Glutamatergic neuron (in vitro differentiated cells): ENCODE results near the gene CALM3. TPM values are rescaled to one million over a fixed set of nuclear protein-coding genes. Genes with fewer than 3 reads are reported as not detected.
"Not testable (repeated sequence)": the region's sequence is repeated elsewhere in the genome, so short reads cannot be mapped to it uniquely, and the experiment has no call there.

Experiments used
- DNase-seq: peaks from one replicate; pipeline ENCODE4 v3.0.0; 2022
- H3K27ac Mint-ChIP-seq: one replicate; pipeline ENCODE4 v1.8.0; 2020; ENCODE audit warnings: mild to moderate bottlenecking, mixed read lengths, inconsistent platforms; ENCODE audit not compliant: unreplicated experiment
- H3K27me3 Mint-ChIP-seq: one replicate; pipeline ENCODE4 v1.8.0; 2020; ENCODE audit warnings: mild to moderate bottlenecking, moderate library complexity, mixed read lengths, inconsistent platforms; ENCODE audit not compliant: unreplicated experiment
- H3K36me3 Mint-ChIP-seq: one replicate; pipeline ENCODE4 v1.8.0; 2020; ENCODE audit warnings: mild to moderate bottlenecking, mixed read lengths, inconsistent platforms; ENCODE audit not compliant: unreplicated experiment
- H3K4me1 Mint-ChIP-seq: one replicate; pipeline ENCODE4 v1.8.0; 2020; ENCODE audit warnings: mild to moderate bottlenecking, low read depth, mixed read lengths, inconsistent platforms; ENCODE audit not compliant: unreplicated experiment
- H3K4me3 Mint-ChIP-seq: one replicate; pipeline ENCODE4 v1.8.0; 2020; ENCODE audit warnings: mild to moderate bottlenecking, mixed read lengths, inconsistent platforms; ENCODE audit not compliant: unreplicated experiment
- H3K9me3 Mint-ChIP-seq: one replicate; pipeline ENCODE4 v1.8.0; 2020; ENCODE audit warnings: mild to moderate bottlenecking, moderate library complexity, mixed read lengths, inconsistent platforms; ENCODE audit not compliant: unreplicated experiment
- long read RNA-seq: library from polyadenylated mRNA; unstranded; transcript quantifications from one replicate; pipeline ENCODE4 v2.0.0, GENCODE V29; 2020; ENCODE audit not compliant: unreplicated experiment
- total RNA-seq: library from RNA; stranded (reverse); fragmentation: NEBNext Ultra II Directional; extraction: Animal tissue kit (Norgen Biotek cat#: 25700); gene quantifications from one replicate; pipeline ENCODE4 v1.2.1, GENCODE V29; 2021; ENCODE audit not compliant: unreplicated experiment
- TF ChIP-seq, protein P1 (sequence below): fragments of 200-600 bp; sonication (generic); IDR thresholded peaks from one replicate; pipeline ENCODE4 v1.5.0; 2021; ENCODE audit not compliant: partially characterized antibody, unreplicated experiment

The CALM3 gene
- 845 TPM for total RNA-seq
- long read RNA-seq, transcript CALM3-201 (6 exons, 2,289 nt): major isoform, 115 of 128 reads
- long read RNA-seq, partial matches to known transcripts: 0 of 128 reads
- long read RNA-seq, other reads (novel, unspliced or antisense): 9 of 128 reads

DNA sequence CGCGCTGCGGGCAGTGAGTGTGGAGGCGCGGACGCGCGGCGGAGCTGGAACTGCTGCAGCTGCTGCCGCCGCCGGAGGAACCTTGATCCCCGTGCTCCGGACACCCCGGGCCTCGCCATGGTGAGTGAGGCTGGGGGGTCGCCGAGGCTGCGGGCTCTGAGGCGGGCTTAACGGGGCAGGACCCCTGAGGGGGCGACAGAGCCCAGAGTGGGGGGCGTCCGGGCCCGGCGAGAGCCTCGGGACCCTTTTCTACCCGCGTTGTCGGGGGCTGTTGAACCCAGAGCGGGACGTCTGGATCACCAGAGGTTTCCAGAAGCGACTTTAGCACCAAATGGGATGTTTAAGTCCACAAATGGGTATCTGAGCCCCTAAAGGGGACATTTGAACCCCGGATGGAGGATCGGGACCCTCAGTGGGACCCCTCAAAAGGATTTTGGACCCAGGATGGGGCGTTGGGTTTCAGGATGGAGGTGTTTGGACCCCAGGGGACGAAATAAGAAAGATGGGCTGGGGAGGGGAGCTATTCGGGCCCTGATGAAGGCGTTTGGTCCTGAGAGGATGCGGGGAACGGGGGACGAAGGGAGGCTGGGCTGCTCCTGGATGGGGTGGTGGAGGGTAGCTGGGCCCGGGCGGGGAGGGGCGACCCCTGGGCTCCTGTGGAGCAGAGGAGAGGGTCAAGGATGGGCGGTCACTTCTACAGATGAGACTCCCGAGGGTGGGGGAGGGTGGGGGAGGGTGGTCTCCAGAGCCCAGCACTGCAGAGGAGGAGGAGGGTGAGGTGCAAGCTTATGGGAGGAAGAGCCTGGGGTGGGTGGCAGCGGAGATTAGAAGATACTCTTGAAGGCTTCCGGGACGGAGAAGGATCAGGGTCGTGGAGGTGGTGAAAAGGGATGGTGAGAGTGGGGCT is at the start of gene CALM3:
Gene CALM3 (plus strand): TSS at position 13 of the 907 bp plus-strand sequence. CDS start 105 bp downstream, at position 118.
- Mint-ChIP-seq H3K9me3 (peaks cover 23% of the 10 kb centered on the region), H3K27me3 (peaks cover 16% of the 10 kb centered on the region), H3K4me3 (peak within 1 kb of the TSS; percentile 97), H3K27ac (peak within 1 kb of the TSS; percentile 100), H3K36me3 (peaks cover 18% of the 10 kb centered on the region), H3K4me1 (peaks cover 18% of the 10 kb centered on the region)
- TF ChIP-seq, protein P1, sequence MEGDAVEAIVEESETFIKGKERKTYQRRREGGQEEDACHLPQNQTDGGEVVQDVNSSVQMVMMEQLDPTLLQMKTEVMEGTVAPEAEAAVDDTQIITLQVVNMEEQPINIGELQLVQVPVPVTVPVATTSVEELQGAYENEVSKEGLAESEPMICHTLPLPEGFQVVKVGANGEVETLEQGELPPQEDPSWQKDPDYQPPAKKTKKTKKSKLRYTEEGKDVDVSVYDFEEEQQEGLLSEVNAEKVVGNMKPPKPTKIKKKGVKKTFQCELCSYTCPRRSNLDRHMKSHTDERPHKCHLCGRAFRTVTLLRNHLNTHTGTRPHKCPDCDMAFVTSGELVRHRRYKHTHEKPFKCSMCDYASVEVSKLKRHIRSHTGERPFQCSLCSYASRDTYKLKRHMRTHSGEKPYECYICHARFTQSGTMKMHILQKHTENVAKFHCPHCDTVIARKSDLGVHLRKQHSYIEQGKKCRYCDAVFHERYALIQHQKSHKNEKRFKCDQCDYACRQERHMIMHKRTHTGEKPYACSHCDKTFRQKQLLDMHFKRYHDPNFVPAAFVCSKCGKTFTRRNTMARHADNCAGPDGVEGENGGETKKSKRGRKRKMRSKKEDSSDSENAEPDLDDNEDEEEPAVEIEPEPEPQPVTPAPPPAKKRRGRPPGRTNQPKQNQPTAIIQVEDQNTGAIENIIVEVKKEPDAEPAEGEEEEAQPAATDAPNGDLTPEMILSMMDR: no peak
- DNase-seq: peak; percentile 52

- TF ChIP-seq, protein P1: no peak
- peaks cover 5% of the 10 kb centered on the region for H3K36me3 Mint-ChIP-seq
- H3K9me3 Mint-ChIP-seq: peaks cover 5% of the 10 kb centered on the region
- no peak for DNase-seq
- H3K27ac Mint-ChIP-seq: no peak overlapping the region
- no peak overlapping the region for H3K4me3 Mint-ChIP-seq
- no peaks in the 10 kb centered on the region for H3K27me3 Mint-ChIP-seq
- H3K4me1 Mint-ChIP-seq: no peaks in the 10 kb centered on the region
These were observed 48.2 kb upstream of the CALM3 start for GRCh38 chr19:46552891-46553290.

DNA sequence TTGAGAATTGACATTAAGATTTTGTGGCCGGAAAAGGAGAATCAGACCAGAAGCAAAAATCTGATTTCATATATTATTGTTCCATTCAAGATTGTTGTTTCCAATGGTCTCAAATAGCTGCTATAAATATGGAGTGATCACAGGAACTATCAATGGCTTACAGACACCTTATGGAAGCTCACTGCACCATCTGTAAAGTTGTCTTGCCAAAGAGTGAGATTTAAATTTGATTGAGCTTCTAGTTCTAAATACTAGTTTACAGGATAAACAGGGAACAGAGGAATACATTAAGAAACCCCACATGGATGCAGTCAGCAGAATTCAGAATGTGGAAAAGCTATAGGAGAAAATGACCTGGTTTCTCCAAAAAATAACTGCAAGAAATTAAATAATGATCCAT is 47.0 kb upstream of the CALM3 start:
- no peak overlapping the region for H3K27ac Mint-ChIP-seq

GRCh38 chr19:46555628-46556280 is 45.4 kb upstream of the CALM3 start:
- no peak overlapping the region for H3K4me3 Mint-ChIP-seq
- no peaks in the 10 kb centered on the region for H3K27me3 Mint-ChIP-seq
- H3K36me3 Mint-ChIP-seq: peaks cover 13% of the 10 kb centered on the region
- H3K27ac Mint-ChIP-seq: no peak overlapping the region
- TF ChIP-seq, protein P1: no peak
- DNase-seq: no peak
- no peaks in the 10 kb centered on the region for H3K4me1 Mint-ChIP-seq
- peaks cover 4% of the 10 kb centered on the region for H3K9me3 Mint-ChIP-seq

More for the DNA sequence above, 47.0 kb upstream of the CALM3 start:
- TF ChIP-seq, protein P1: no peak
- Mint-ChIP-seq H3K27me3 (no peaks in the 10 kb centered on the region), H3K4me1 (no peaks in the 10 kb centered on the region), H3K4me3 (no peak overlapping the region), H3K9me3 (peaks cover 4% of the 10 kb centered on the region), H3K36me3 (peaks cover 9% of the 10 kb centered on the region)
- no peak for DNase-seq

- H3K27ac Mint-ChIP-seq, H3K9me3 Mint-ChIP-seq, H3K4me1 Mint-ChIP-seq, H3K4me3 Mint-ChIP-seq, H3K27me3 Mint-ChIP-seq, H3K36me3 Mint-ChIP-seq, DNase-seq: not testable (repeated sequence)
These were observed 44.7 kb upstream of the CALM3 start for GRCh38 chr19:46556471-46556870.
